ENCODE results near the gene ZNF726.
"Not testable (repeated sequence)": the region's sequence is repeated elsewhere in the genome, so short reads cannot be mapped to it uniquely, and the experiment has no call there.

Gene ZNF726

DNA sequence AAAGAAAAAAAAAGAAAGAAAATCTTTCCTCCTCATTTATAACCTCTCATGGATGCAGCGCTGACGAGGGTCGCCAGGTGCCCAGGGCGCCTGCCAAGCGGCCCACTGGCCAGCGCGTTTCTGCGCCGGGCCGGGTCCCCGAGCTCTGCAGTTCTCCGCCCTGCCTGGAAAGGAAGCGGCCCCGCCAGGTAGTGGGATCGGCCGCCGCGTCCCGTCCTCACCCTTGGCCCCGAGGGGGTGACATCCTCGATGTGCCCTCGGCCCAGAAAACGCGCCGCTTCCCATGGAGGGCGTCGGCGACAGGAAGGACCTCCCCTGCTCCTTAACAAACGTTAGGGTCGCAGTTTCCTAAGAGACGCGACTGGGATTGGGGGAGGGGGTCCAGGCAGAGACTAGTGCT is 56.9 kb downstream of the ZNF726 start:
- Histone ChIP-seq H3K27me3 (ENCODE audit: control insufficient read depth in 1 of 2, insufficient read depth in 1 of 2, low read length in 2 of 2) (no peaks in the 10 kb centered on the region), H2BK5ac (ENCODE audit: low read depth, low read length, poor library complexity, severe bottlenecking) (no peak overlapping the region), H3K18ac (ENCODE audit: low read depth in 1 of 2, low read length in 2 of 2) (no peak overlapping the region), H2BK15ac (ENCODE audit: low read depth, poor library complexity, severe bottlenecking) (no peak overlapping the region), H3K4ac (ENCODE audit: low read depth in 1 of 2, low read length in 2 of 2) (no peak overlapping the region), H4K91ac (ENCODE audit: low read length) (no peak overlapping the region), H3K27ac (ENCODE audit: low read length, poor library complexity, severe bottlenecking) (no peak overlapping the region), H3K36me3 (ENCODE audit: control insufficient read depth in 1 of 2, insufficient read depth in 2 of 2, low read depth in 1 of 2, low read length in 2 of 2) (peaks cover 0 to 2% of the 10 kb centered on the region in 2 experiments), H3K9ac (ENCODE audit: low read length) (no peak overlapping the region), H3K4me2 (ENCODE audit: low read length, poor library complexity, severe bottlenecking) (no peak overlapping the region), H3K4me3 (ENCODE audit: insufficient read depth in 1 of 2, low read depth in 1 of 2, low read length in 2 of 2) (no peak overlapping the region), H2BK120ac (ENCODE audit: low read depth, low read length) (no peak overlapping the region), H2AK5ac (ENCODE audit: low read length, severe bottlenecking) (no peak overlapping the region), H2BK12ac (ENCODE audit: low read length in 2 of 2) (no peak overlapping the region), H3K14ac (ENCODE audit: low read length in 2 of 2) (no peak overlapping the region), H2AFZ (ENCODE audit: low read depth, low read length) (no peak overlapping the region), H3K4me1 (ENCODE audit: control insufficient read depth, insufficient read depth, low read depth, low read length) (no peaks in the 10 kb centered on the region), H4K8ac (ENCODE audit: low read length) (no peak overlapping the region), H3K79me1 (replicated peaks; ENCODE audit: low read length, poor library complexity, severe bottlenecking) (no peaks in the 10 kb centered on the region), H3K23ac (ENCODE audit: low read length in 2 of 2) (no peak overlapping the region), H3K9me3 (ENCODE audit: control insufficient read depth, low read length) (peaks cover 20% of the 10 kb centered on the region)
- DNase-seq: no peak
- whole genome bisulfite sequencing: 92% methylated on average over 32 of the region's 32 CpGs

DNA sequence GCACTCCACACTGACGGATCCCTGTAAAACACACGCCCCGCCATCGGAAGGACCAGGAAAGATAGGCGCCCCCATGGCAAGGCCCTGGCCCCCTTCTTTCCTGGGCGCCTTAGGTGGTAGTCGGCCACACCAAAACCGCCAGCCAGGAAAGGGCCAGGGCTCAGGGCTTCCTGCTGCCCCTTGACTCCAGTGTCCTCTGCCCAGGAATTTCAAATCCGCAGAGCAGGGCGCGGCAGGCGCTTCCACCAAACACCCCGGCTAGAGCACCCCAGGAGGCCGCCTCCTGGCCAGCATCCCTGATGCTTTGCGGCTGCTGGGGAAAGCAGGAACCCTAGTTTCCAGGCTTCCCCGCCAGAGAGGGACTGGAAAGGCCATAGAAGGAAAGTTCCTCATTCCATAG is 57.5 kb downstream of the ZNF726 start:
- no peaks in the 10 kb centered on the region for H3K27me3 ChIP-seq (ENCODE audit: control insufficient read depth in 1 of 2, insufficient read depth in 1 of 2, low read length in 2 of 2)
- no peak overlapping the region for H2AFZ ChIP-seq (ENCODE audit: low read depth, low read length)
- H2AK5ac ChIP-seq (ENCODE audit: low read length, severe bottlenecking): no peak overlapping the region
- no peaks in the 10 kb centered on the region for H3K79me1 ChIP-seq (replicated peaks; ENCODE audit: low read length, poor library complexity, severe bottlenecking)
- no peak for DNase-seq
- peaks cover 0 to 2% of the 10 kb centered on the region in 2 experiments for H3K36me3 ChIP-seq (ENCODE audit: control insufficient read depth in 1 of 2, insufficient read depth in 2 of 2, low read depth in 1 of 2, low read length in 2 of 2)
- H3K23ac ChIP-seq (ENCODE audit: low read length in 2 of 2): no peak overlapping the region
- H3K4ac ChIP-seq (ENCODE audit: low read depth in 1 of 2, low read length in 2 of 2): no peak overlapping the region
- H2BK15ac ChIP-seq (ENCODE audit: low read depth, poor library complexity, severe bottlenecking): no peak overlapping the region
- peaks cover 18% of the 10 kb centered on the region for H3K9me3 ChIP-seq (ENCODE audit: control insufficient read depth, low read length)
- no peak overlapping the region for H2BK12ac ChIP-seq (ENCODE audit: low read length in 2 of 2)
- H3K4me3 ChIP-seq (ENCODE audit: insufficient read depth in 1 of 2, low read depth in 1 of 2, low read length in 2 of 2): no peak overlapping the region
- H4K8ac ChIP-seq (ENCODE audit: low read length): no peak overlapping the region
- H3K18ac ChIP-seq (ENCODE audit: low read depth in 1 of 2, low read length in 2 of 2): no peak overlapping the region
- no peak overlapping the region for H3K14ac ChIP-seq (ENCODE audit: low read length in 2 of 2)
- no peak overlapping the region for H2BK5ac ChIP-seq (ENCODE audit: low read depth, low read length, poor library complexity, severe bottlenecking)
- H3K4me1 ChIP-seq (ENCODE audit: control insufficient read depth, insufficient read depth, low read depth, low read length): no peaks in the 10 kb centered on the region
- WGBS: 87% methylated on average over 16 of the region's 16 CpGs
- H3K4me2 ChIP-seq (ENCODE audit: low read length, poor library complexity, severe bottlenecking): no peak overlapping the region
- H4K91ac ChIP-seq (ENCODE audit: low read length): no peak overlapping the region
- H2BK120ac ChIP-seq (ENCODE audit: low read depth, low read length): no peak overlapping the region
- no peak overlapping the region for H3K9ac ChIP-seq (ENCODE audit: low read length)
- H3K27ac ChIP-seq (ENCODE audit: low read length, poor library complexity, severe bottlenecking): no peak overlapping the region

DNA sequence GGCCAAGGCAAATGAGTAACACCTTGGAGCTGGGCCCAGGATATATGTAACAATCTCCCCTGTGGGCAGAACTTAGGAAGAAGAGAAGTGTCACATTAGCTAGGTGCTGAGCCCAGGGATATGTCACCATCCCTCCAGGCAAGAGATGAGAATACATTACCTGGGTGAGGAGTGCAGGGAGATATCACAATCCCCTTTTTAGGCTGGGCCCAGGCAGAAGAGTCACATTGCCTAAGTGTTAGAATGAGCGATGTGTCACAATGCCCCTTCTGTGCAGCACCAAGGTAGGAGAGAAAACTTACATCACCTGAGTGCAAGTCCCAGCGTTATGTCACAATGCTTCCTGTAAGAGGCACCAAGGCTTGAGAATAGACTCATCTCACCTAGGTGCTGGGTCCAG is 60.3 kb downstream of the ZNF726 start:
- Histone ChIP-seq H2BK12ac (ENCODE audit: low read length in 2 of 2) (no peak overlapping the region), H3K27me3 (ENCODE audit: control insufficient read depth in 1 of 2, insufficient read depth in 1 of 2, low read length in 2 of 2) (no peaks in the 10 kb centered on the region), H3K9me3 (ENCODE audit: control insufficient read depth, low read length) (peaks cover 25% of the 10 kb centered on the region), H3K79me1 (replicated peaks; ENCODE audit: low read length, poor library complexity, severe bottlenecking) (no peaks in the 10 kb centered on the region), H2AFZ (ENCODE audit: low read depth, low read length) (no peak overlapping the region), H2BK5ac (ENCODE audit: low read depth, low read length, poor library complexity, severe bottlenecking) (no peak overlapping the region), H3K36me3 (ENCODE audit: control insufficient read depth in 1 of 2, insufficient read depth in 2 of 2, low read depth in 1 of 2, low read length in 2 of 2) (peaks cover 0 to 2% of the 10 kb centered on the region in 2 experiments), H3K18ac (ENCODE audit: low read depth in 1 of 2, low read length in 2 of 2) (no peak overlapping the region), H4K8ac (ENCODE audit: low read length) (no peak overlapping the region), H3K4ac (ENCODE audit: low read depth in 1 of 2, low read length in 2 of 2) (no peak overlapping the region), H3K27ac (ENCODE audit: low read length, poor library complexity, severe bottlenecking) (no peak overlapping the region), H3K9ac (ENCODE audit: low read length) (no peak overlapping the region), H3K23ac (ENCODE audit: low read length in 2 of 2) (no peak overlapping the region), H2AK5ac (ENCODE audit: low read length, severe bottlenecking) (no peak overlapping the region), H2BK120ac (ENCODE audit: low read depth, low read length) (no peak overlapping the region), H3K14ac (ENCODE audit: low read length in 2 of 2) (no peak overlapping the region), H3K4me3 (ENCODE audit: insufficient read depth in 1 of 2, low read depth in 1 of 2, low read length in 2 of 2) (no peak overlapping the region), H2BK15ac (ENCODE audit: low read depth, poor library complexity, severe bottlenecking) (no peak overlapping the region), H4K91ac (ENCODE audit: low read length) (no peak overlapping the region), H3K4me2 (ENCODE audit: low read length, poor library complexity, severe bottlenecking) (no peak overlapping the region), H3K4me1 (ENCODE audit: control insufficient read depth, insufficient read depth, low read depth, low read length) (no peaks in the 10 kb centered on the region)
- DNase-seq: no peak
- 86% methylated on average over 2 of the region's 2 CpGs for WGBS

DNA sequence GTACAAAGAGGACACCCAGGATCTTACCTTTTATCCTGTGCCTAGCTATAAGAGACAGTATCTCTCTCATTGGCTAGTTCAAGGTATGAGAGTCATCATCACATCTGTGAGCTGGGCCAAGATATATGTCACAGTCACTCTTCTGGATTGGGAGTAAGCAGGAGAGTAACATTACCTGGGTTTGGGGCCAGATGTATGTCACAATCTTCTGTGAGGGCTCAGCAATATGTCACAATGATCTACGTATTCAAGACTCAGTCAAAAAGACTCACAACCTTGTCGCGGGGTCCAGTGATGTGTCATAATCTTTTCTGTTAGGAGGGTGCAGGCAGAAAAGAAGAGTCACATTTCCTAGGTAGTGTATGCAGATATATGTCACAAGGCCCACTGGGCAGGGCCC is 61.9 kb downstream of the ZNF726 start:
- H2BK120ac ChIP-seq (ENCODE audit: low read depth, low read length); H3K4ac ChIP-seq (ENCODE audit: low read depth in 1 of 2, low read length in 2 of 2); H2BK15ac ChIP-seq (ENCODE audit: low read depth, poor library complexity, severe bottlenecking); H2BK5ac ChIP-seq (ENCODE audit: low read depth, low read length, poor library complexity, severe bottlenecking); H3K36me3 ChIP-seq (ENCODE audit: control insufficient read depth in 1 of 2, insufficient read depth in 2 of 2, low read depth in 1 of 2, low read length in 2 of 2); H3K18ac ChIP-seq (ENCODE audit: low read depth in 1 of 2, low read length in 2 of 2); H2BK12ac ChIP-seq (ENCODE audit: low read length in 2 of 2); H3K27me3 ChIP-seq (ENCODE audit: control insufficient read depth in 1 of 2, insufficient read depth in 1 of 2, low read length in 2 of 2); H3K4me2 ChIP-seq (ENCODE audit: low read length, poor library complexity, severe bottlenecking); H4K8ac ChIP-seq (ENCODE audit: low read length); H3K14ac ChIP-seq (ENCODE audit: low read length in 2 of 2); H3K27ac ChIP-seq (ENCODE audit: low read length, poor library complexity, severe bottlenecking); H3K4me1 ChIP-seq (ENCODE audit: control insufficient read depth, insufficient read depth, low read depth, low read length); H2AK5ac ChIP-seq (ENCODE audit: low read length, severe bottlenecking); H4K91ac ChIP-seq (ENCODE audit: low read length); DNase-seq; H3K79me1 ChIP-seq (replicated peaks; ENCODE audit: low read length, poor library complexity, severe bottlenecking); H2AFZ ChIP-seq (ENCODE audit: low read depth, low read length); H3K9ac ChIP-seq (ENCODE audit: low read length); H3K4me3 ChIP-seq (ENCODE audit: insufficient read depth in 1 of 2, low read depth in 1 of 2, low read length in 2 of 2); H3K23ac ChIP-seq (ENCODE audit: low read length in 2 of 2): not testable (repeated sequence)
- WGBS: 100% methylated on average over 3 of the region's 3 CpGs
- peaks cover 16% of the 10 kb centered on the region for H3K9me3 ChIP-seq (ENCODE audit: control insufficient read depth, low read length)

Data from mesenchymal stem cell (in vitro differentiated cells and primary cell).